SK-N-SH treated with all-trans-retinoic acid at 6 μM for 48 hours (cell line): ENCODE measurements around the gene SEC31A.

ENCODE experiments used
- ESRRG ChIP-seq: fragments of 250-450 bp; sonication (Bioruptor Pico); IDR thresholded peaks from 2 replicates; pipeline ENCODE4 v1.6.1; 2021; ENCODE audit warnings: mild to moderate bottlenecking
- ISL1 ChIP-seq: fragments of 250-450 bp; sonication (Bioruptor Pico); IDR thresholded peaks from 2 replicates; pipeline ENCODE4 v2.1.2; 2022; ENCODE audit warnings: mild to moderate bottlenecking, moderate library complexity
- OSR1 ChIP-seq: fragments of 250-450 bp; sonication (Bioruptor Pico); IDR thresholded peaks from 2 replicates; pipeline ENCODE4 v1.8.0; 2022; ENCODE audit warnings: moderate library complexity, mild to moderate bottlenecking, inconsistent platforms
- PPARA ChIP-seq: fragments of 250-450 bp; sonication (Bioruptor Pico); IDR thresholded peaks from 2 replicates; pipeline ENCODE4 v1.5.0; 2020; ENCODE audit warnings: mild to moderate bottlenecking, borderline replicate concordance
- TCF4 ChIP-seq: fragments of 250-450 bp; sonication (Bioruptor Pico); IDR thresholded peaks from 2 replicates; pipeline ENCODE4 v1.8.0; 2021; ENCODE audit warnings: mild to moderate bottlenecking, moderate library complexity, borderline replicate concordance
- ZFP3 ChIP-seq: fragments of 250-450 bp; sonication (Bioruptor Pico); IDR thresholded peaks from 2 replicates; pipeline ENCODE4 v1.5.0; 2020; ENCODE audit warnings: mild to moderate bottlenecking, moderate library complexity
- ZNF8 ChIP-seq: fragments of 450-650 bp; formaldehyde crosslinking; IDR thresholded peaks from 2 replicates; pipeline ENCODE4 v1.5.0; 2020; ENCODE audit warnings: mild to moderate bottlenecking, moderate library complexity
- TF ChIP-seq, protein P1 (sequence below): fragments of 250-450 bp; sonication (Bioruptor Pico); IDR thresholded peaks from 2 replicates; pipeline ENCODE4 v1.5.1; 2021; ENCODE audit warnings: mild to moderate bottlenecking, moderate library complexity
- TF ChIP-seq, protein P2 (sequence below): fragments of 250-450 bp; sonication (Bioruptor Pico); IDR thresholded peaks from 2 replicates; pipeline ENCODE4 v1.5.1; 2020; ENCODE audit warnings: low read depth, mild to moderate bottlenecking, moderate library complexity

DNA sequence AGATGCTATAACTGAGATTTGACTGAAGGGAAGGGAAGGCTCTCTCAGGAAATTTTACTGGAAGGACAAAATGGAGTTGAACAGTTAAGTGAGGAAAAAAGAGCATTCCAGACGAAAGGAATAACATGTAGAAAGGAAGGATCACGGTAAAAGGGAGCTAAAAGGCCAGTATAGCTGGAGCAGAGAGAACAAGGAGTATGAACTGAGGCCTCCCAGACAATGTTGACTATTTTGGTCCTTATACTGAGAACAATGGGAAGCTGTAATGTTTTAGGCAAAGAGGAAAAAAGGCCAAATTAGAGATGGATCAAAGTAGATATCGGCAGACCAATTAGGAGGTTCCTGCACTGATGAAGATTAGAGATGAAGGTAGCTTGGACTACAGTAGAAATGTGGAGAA lies 65.5 kb downstream of the SEC31A start:
- no peak for TF ChIP-seq ISL1 (CRISPR knock-in tag)
- TF ChIP-seq ZNF8, result no peak
- no peak for TF ChIP-seq ESRRG (CRISPR knock-in tag)
- TF ChIP-seq, protein P1, sequence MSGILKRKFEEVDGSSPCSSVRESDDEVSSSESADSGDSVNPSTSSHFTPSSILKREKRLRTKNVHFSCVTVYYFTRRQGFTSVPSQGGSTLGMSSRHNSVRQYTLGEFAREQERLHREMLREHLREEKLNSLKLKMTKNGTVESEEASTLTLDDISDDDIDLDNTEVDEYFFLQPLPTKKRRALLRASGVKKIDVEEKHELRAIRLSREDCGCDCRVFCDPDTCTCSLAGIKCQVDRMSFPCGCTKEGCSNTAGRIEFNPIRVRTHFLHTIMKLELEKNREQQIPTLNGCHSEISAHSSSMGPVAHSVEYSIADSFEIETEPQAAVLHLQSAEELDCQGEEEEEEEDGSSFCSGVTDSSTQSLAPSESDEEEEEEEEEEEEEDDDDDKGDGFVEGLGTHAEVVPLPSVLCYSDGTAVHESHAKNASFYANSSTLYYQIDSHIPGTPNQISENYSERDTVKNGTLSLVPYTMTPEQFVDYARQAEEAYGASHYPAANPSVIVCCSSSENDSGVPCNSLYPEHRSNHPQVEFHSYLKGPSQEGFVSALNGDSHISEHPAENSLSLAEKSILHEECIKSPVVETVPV, result no peak
- TF ChIP-seq ZFP3, result no peak
- TF ChIP-seq OSR1 (CRISPR knock-in tag), result no peak
- TF ChIP-seq, protein P2, sequence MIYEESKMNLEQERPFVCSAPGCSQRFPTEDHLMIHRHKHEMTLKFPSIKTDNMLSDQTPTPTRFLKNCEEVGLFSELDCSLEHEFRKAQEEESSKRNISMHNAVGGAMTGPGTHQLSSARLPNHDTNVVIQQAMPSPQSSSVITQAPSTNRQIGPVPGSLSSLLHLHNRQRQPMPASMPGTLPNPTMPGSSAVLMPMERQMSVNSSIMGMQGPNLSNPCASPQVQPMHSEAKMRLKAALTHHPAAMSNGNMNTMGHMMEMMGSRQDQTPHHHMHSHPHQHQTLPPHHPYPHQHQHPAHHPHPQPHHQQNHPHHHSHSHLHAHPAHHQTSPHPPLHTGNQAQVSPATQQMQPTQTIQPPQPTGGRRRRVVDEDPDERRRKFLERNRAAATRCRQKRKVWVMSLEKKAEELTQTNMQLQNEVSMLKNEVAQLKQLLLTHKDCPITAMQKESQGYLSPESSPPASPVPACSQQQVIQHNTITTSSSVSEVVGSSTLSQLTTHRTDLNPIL (CRISPR knock-in tag), result no peak
- no peak for TF ChIP-seq TCF4
- TF ChIP-seq PPARA (CRISPR knock-in tag), result no peak
